Trophoblast cell (in vitro differentiated cells and primary cell): ENCODE results near the gene AFF2.

Experiments used
- DNase-seq, 2 donors: peaks; one replicate each; pipeline ENCODE4 v3.0.0-alpha.2; 2016
- H2AFZ ChIP-seq: 2 replicates; pipeline ENCODE4 v1.6.1; 2013; ENCODE audit warnings: low read length, moderate library complexity, mild to moderate bottlenecking; ENCODE audit not compliant: insufficient read depth, poor library complexity
- H2AK5ac ChIP-seq: 2 replicates; pipeline ENCODE4 v1.6.1; 2013; ENCODE audit warnings: mild to moderate bottlenecking, low read length
- H2BK120ac ChIP-seq: 2 replicates; pipeline ENCODE4 v1.6.1; 2013; ENCODE audit warnings: low read length, mild to moderate bottlenecking, moderate library complexity; ENCODE audit not compliant: insufficient read depth, poor library complexity
- H2BK12ac ChIP-seq: 2 replicates; pipeline ENCODE4 v1.6.1; 2013; ENCODE audit warnings: mild to moderate bottlenecking, low read length, moderate library complexity
- H2BK5ac ChIP-seq: 2 replicates; pipeline ENCODE4 v1.6.1; 2013; ENCODE audit warnings: low read length, low read depth, moderate library complexity, mild to moderate bottlenecking; ENCODE audit not compliant: poor library complexity
- H3K14ac ChIP-seq: 2 replicates; pipeline ENCODE4 v1.6.1; 2013; ENCODE audit warnings: mild to moderate bottlenecking, low read length
- H3K18ac ChIP-seq: 2 replicates; pipeline ENCODE4 v1.6.1; 2013; ENCODE audit warnings: mild to moderate bottlenecking, low read length
- H3K23ac ChIP-seq: 2 replicates; pipeline ENCODE4 v1.6.1; 2013; ENCODE audit warnings: low read length
- H3K27ac ChIP-seq: 2 replicates; pipeline ENCODE4 v1.5.1; 2013; ENCODE audit warnings: low read depth, mild to moderate bottlenecking, inconsistent platforms, low read length, moderate library complexity
- H3K27me3 ChIP-seq: 2 replicates; pipeline ENCODE4 v1.6.1; 2013; ENCODE audit warnings: inconsistent platforms, mild to moderate bottlenecking, low read length, moderate library complexity; ENCODE audit not compliant: insufficient read depth
- H3K36me3 ChIP-seq, 2 experiments: 1 replicate in 1 of 2; 2 replicates in 1 of 2; pipeline ENCODE4 v1.6.1; 2013; ENCODE audit warnings: low read length in 2 of 2, mild to moderate bottlenecking in 2 of 2, moderate library complexity in 1 of 2; ENCODE audit not compliant: insufficient read depth in 2 of 2, control insufficient read depth in 1 of 2
- H3K4ac ChIP-seq: 2 replicates; pipeline ENCODE4 v1.6.1; 2013; ENCODE audit warnings: low read depth, mild to moderate bottlenecking, low read length, moderate library complexity
- H3K4me1 ChIP-seq, 2 experiments: 1 replicate in 1 of 2; 2 replicates in 1 of 2; pipeline ENCODE4 v1.6.1; 2013; ENCODE audit warnings: low read length in 2 of 2, mild to moderate bottlenecking in 2 of 2, moderate library complexity in 1 of 2; ENCODE audit not compliant: insufficient read depth in 2 of 2, control insufficient read depth in 1 of 2
- H3K4me2 ChIP-seq: 2 replicates; pipeline ENCODE4 v1.6.1; 2013; ENCODE audit warnings: inconsistent platforms, mild to moderate bottlenecking, low read length, moderate library complexity
- H3K4me3 ChIP-seq: 2 replicates; pipeline ENCODE4 v1.5.1; 2013; ENCODE audit warnings: mild to moderate bottlenecking, low read depth, low read length, inconsistent platforms
- H3K79me1 ChIP-seq: one replicate; pipeline ENCODE4 v1.6.1; 2013; ENCODE audit warnings: low read length
- H3K79me2 ChIP-seq: 2 replicates; pipeline ENCODE4 v1.6.1; 2013; ENCODE audit warnings: low read length, mild to moderate bottlenecking; ENCODE audit not compliant: control insufficient read depth, insufficient read depth, poor library complexity
- H3K9ac ChIP-seq: 2 replicates; pipeline ENCODE4 v1.6.1; 2013; ENCODE audit warnings: mild to moderate bottlenecking, low read length
- H3K9me3 ChIP-seq: 2 replicates; pipeline ENCODE4 v1.6.1; 2013; ENCODE audit warnings: low read depth, mild to moderate bottlenecking, control low read depth, inconsistent platforms, low read length; ENCODE audit not compliant: insufficient read depth
- H4K12ac ChIP-seq: 2 replicates; pipeline ENCODE4 v1.6.1; 2013; ENCODE audit warnings: low read depth, mild to moderate bottlenecking, low read length, moderate library complexity
- H4K8ac ChIP-seq: 2 replicates; pipeline ENCODE4 v1.6.1; 2013; ENCODE audit warnings: low read depth, mild to moderate bottlenecking, low read length, moderate library complexity
- H4K91ac ChIP-seq: one replicate; pipeline ENCODE4 v1.6.1; 2013; ENCODE audit warnings: low read depth, mild to moderate bottlenecking, low read length, moderate library complexity
- WGBS: extraction: QIAGEN DNeasy Blood & Tissue Kit; methylation state at CpG from one replicate; pipeline ENCODE4 v1.1.7; 2013; ENCODE audit warnings: missing lambda C conversion rate; ENCODE audit not compliant: insufficient read length, insufficient coverage; ENCODE audit errors: extremely low coverage; 5-methylcytosine and 5-hydroxymethylcytosine counted together

The AFF2 gene

GRCh38 chrX:148928811-148929210 is 428.4 kb downstream of the AFF2 start:
- Histone ChIP-seq H3K79me1 (no peaks in the 10 kb centered on the region), H3K9ac (no peak overlapping the region), H3K27me3 (no peaks in the 10 kb centered on the region), H2BK120ac (no peak overlapping the region), H4K91ac (no peak overlapping the region), H4K12ac (no peak overlapping the region), H3K9me3 (no peaks in the 10 kb centered on the region), H3K4ac (no peak overlapping the region), H3K79me2 (no peaks in the 10 kb centered on the region), H3K4me3 (no peak overlapping the region), H2AK5ac (no peak overlapping the region), H4K8ac (no peak overlapping the region), H2BK12ac (no peak overlapping the region), H3K23ac (no peak overlapping the region), H3K4me2 (no peak overlapping the region), H3K27ac (no peak overlapping the region), H2AFZ (no peak overlapping the region), H3K4me1 (no peaks in the 10 kb centered on the region), H3K18ac (no peak overlapping the region), H3K36me3 (no peaks in the 10 kb centered on the region), H2BK5ac (no peak overlapping the region), H3K14ac (no peak overlapping the region)
- no CpG with 5 or more reads among the region's 1 CpG for WGBS
- peak in 1 of 2 donors; percentile 4 for DNase-seq

GRCh38 chrX:148929686-148930085 is 429.3 kb downstream of the AFF2 start:
- Histone ChIP-seq H3K14ac (no peak overlapping the region), H3K4ac (no peak overlapping the region), H4K12ac (no peak overlapping the region), H3K4me2 (no peak overlapping the region), H2BK5ac (no peak overlapping the region), H3K27ac (no peak overlapping the region), H3K79me2 (no peaks in the 10 kb centered on the region), H3K4me3 (no peak overlapping the region), H3K23ac (no peak overlapping the region), H3K9me3 (no peaks in the 10 kb centered on the region), H2BK12ac (no peak overlapping the region), H3K9ac (no peak overlapping the region), H2BK120ac (no peak overlapping the region), H2AFZ (no peak overlapping the region), H3K18ac (no peak overlapping the region), H4K91ac (no peak overlapping the region), H3K4me1 (no peaks in the 10 kb centered on the region), H3K36me3 (no peaks in the 10 kb centered on the region), H4K8ac (no peak overlapping the region), H3K79me1 (no peaks in the 10 kb centered on the region), H3K27me3 (no peaks in the 10 kb centered on the region), H2AK5ac (no peak overlapping the region)
- no CpG with 5 or more reads among the region's 3 CpGs for WGBS
- no peak for DNase-seq

GRCh38 chrX:148930206-148930729 is 429.9 kb downstream of the AFF2 start:
- Histone ChIP-seq H3K4me1 (no peaks in the 10 kb centered on the region), H3K27me3 (no peaks in the 10 kb centered on the region), H2AK5ac (no peak overlapping the region), H2BK120ac (no peak overlapping the region), H2AFZ (no peak overlapping the region), H3K4me3 (no peak overlapping the region), H4K91ac (no peak overlapping the region), H3K36me3 (no peaks in the 10 kb centered on the region), H3K27ac (no peak overlapping the region), H3K14ac (no peak overlapping the region), H3K18ac (no peak overlapping the region), H4K8ac (no peak overlapping the region), H2BK5ac (no peak overlapping the region), H3K23ac (no peak overlapping the region), H4K12ac (no peak overlapping the region), H3K4me2 (no peak overlapping the region), H3K79me2 (no peaks in the 10 kb centered on the region), H2BK12ac (no peak overlapping the region), H3K4ac (no peak overlapping the region), H3K9me3 (no peaks in the 10 kb centered on the region), H3K9ac (no peak overlapping the region), H3K79me1 (no peaks in the 10 kb centered on the region)
- no peak for DNase-seq
- no CpG with 5 or more reads among the region's 2 CpGs for WGBS

- H3K27me3 ChIP-seq, result no peaks in the 10 kb centered on the region
- H3K4me1 ChIP-seq, result no peaks in the 10 kb centered on the region
- H3K79me1 ChIP-seq, result no peaks in the 10 kb centered on the region
- peak; percentile 48 to 80 for DNase-seq
- no peaks in the 10 kb centered on the region for H3K36me3 ChIP-seq
- H3K4me3 ChIP-seq, result no peak overlapping the region
- no peaks in the 10 kb centered on the region for H3K9me3 ChIP-seq
- no peak overlapping the region for H3K14ac ChIP-seq
- H3K4me2 ChIP-seq, result no peak overlapping the region
- H2BK12ac ChIP-seq, result no peak overlapping the region
- no peak overlapping the region for H4K91ac ChIP-seq
- no peak overlapping the region for H3K4ac ChIP-seq
- H2AFZ ChIP-seq, result no peak overlapping the region
- no peak overlapping the region for H4K8ac ChIP-seq
- no peak overlapping the region for H4K12ac ChIP-seq
- H2AK5ac ChIP-seq, result no peak overlapping the region
- no peak overlapping the region for H3K9ac ChIP-seq
- no peak overlapping the region for H3K23ac ChIP-seq
- H2BK5ac ChIP-seq, result no peak overlapping the region
- H2BK120ac ChIP-seq, result no peak overlapping the region
- H3K18ac ChIP-seq, result no peak overlapping the region
- no CpG with 5 or more reads among the region's 4 CpGs for WGBS
- H3K27ac ChIP-seq, result no peak overlapping the region
- H3K79me2 ChIP-seq, result no peaks in the 10 kb centered on the region
Measured at GRCh38 chrX:148933881-148934280, 433.5 kb downstream of the AFF2 start.
